HG03565 (cell line): ENCODE measurements around the gene SAMD8.
"Not testable (repeated sequence)": the region's sequence is repeated elsewhere in the genome, so short reads cannot be mapped to it uniquely, and the experiment has no call there.

ENCODE experiments used
- ATAC-seq: cut with Tn5 transposase; IDR thresholded peaks from one replicate; pipeline ENCODE4 v1.9.1; 2021; ENCODE audit warnings: mild to moderate bottlenecking, moderate library complexity; ENCODE audit not compliant: unreplicated experiment

Gene SAMD8

DNA sequence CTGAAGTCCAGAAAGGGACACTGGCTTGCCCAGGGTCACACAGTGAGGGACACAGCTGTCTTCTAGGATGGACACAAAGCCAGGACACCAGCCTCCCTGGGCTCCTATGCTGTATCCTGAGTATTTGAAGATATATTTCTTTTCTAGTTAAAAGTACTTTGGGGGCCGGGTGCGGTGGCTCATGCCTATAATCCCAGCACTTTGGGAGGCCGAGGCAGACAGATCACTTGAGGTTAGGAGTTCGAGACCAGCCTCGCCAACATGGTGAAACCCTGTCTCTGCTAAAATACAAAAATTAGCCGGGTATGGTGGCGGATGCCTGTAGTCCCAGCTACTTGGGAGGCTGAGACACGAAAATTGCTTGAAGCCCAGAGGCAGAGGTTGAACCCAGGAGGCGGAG is 4.6 kb upstream of the SAMD8 start:
- ATAC-seq = not testable (repeated sequence)

DNA sequence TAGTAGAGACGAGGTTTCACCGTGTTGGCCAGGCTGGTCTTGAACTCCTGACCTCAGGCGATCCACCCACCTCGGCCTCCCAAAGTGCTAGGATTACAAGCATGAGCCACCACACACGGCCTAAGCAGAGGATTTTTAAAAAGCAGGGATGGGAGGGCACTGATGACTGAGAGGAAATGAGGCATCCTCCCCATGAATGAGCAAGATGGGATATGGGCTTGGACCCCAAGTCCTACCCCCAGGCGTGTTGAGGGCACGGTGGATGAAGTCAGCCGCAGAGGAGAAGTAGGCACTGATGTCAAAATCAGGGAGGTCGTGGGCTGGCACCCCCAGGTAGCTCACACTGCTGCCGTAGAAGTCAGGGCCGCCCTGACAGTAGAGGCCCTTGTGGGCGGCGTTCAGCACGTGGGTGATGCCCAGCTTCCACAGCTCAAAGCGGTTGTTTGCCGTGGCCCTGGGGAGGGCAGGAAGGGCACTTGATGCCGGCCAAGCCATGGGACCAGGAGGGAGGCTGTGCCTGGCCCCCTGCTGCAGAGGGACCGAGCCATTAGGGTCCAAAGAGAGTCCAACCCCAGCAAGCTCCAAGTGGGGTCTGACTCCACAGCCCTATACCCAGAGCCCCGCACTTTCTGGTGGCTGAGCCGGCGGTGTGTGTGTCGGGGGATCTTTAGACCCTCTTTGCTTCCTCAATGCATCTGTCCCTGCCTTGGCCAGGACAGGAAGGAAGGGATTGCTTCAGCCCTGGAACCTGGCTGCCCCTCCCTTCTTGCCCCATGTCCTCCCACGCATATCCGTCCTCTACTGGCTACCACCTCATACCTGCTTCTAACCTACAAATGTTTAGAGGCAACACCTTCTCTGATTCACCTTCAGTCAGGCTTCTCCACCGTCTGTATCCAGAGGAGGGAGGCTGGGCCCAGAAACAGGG is 3.4 kb upstream of the SAMD8 start:
- ATAC-seq = no peak

DNA sequence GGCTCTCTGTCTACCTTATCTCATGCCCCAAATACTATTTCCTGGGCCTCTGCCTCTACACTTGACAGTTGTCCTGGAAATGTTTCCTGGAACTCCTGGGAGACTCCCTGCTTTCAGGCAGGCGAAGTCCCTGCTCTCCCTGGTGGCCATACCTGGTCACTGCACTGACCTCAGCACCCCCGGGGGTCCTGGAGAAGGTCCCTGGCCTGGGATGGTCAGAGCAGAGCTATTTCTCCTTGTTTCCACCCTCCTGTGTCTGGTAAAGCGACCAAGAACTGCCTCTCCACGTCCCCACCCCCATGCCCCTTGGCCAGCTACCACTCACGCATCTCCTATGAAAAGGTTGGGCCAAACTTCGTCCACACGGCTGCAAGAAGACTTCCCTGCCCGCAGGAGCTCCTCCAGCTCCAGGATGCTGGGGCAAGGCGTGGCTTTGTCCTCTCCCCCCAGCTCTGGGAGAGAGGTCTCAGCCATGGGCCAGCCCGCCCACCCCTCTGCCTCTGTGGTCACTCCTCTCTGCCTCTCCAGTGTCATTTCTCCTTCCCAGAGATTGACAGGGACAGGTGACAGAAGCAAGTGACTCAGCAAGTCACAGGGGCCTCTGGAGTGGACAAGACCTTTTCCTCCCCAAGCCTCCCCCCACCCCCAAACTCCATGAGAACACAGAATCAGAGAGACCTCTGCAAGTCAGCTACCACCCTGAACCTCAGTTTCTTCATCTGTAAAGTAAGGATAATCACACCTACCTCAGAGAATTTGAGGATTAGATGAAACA is 2.6 kb upstream of the SAMD8 start:
- no peak for ATAC-seq

DNA sequence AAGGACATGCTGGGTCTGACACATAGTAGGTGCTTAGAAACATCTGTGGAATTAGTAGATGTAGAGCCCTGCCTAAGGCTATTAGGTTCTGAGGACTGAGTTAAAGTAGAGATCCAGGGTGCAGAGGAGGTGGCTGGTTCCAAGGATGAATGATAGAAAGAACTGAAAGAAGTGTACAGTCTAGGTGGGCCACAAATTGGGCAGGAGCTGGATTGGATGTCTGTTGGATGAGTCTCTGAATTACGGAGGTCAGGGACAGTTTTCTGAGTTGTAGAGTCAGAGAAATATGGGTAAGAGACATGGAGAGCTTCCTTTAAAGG is 2.0 kb upstream of the SAMD8 start:
- no peak for ATAC-seq

DNA sequence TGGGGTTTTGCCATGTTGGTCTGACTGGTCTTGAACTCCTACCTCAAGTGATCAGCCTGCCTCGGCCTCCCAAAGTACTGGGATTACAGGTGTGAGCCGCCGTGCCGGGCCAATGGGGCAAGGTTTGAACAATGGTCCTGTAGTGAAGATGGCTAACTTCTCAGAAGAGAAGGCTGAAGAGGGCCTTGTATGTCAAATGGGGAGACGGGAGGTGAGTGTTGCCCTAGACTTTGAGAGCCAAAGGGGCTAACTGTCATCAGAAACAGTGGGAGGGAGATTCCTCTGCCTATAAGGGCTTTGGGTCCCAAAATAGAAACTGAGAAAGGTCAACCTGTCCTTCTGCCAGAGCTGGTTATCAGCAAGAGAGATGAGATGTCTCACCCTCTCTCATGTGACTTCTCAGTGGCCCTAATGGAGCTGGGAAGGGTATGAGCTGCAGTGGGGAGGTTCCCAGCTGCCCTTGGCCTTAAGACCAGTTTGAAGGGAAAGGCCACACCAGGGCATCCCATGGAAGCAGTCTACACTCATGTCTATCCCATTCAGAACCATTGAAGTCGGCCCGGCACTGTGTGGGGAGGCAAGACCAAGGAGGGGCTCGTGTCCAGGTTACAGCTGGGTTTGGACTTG is 1.3 kb upstream of the SAMD8 start:
- no peak for ATAC-seq

DNA sequence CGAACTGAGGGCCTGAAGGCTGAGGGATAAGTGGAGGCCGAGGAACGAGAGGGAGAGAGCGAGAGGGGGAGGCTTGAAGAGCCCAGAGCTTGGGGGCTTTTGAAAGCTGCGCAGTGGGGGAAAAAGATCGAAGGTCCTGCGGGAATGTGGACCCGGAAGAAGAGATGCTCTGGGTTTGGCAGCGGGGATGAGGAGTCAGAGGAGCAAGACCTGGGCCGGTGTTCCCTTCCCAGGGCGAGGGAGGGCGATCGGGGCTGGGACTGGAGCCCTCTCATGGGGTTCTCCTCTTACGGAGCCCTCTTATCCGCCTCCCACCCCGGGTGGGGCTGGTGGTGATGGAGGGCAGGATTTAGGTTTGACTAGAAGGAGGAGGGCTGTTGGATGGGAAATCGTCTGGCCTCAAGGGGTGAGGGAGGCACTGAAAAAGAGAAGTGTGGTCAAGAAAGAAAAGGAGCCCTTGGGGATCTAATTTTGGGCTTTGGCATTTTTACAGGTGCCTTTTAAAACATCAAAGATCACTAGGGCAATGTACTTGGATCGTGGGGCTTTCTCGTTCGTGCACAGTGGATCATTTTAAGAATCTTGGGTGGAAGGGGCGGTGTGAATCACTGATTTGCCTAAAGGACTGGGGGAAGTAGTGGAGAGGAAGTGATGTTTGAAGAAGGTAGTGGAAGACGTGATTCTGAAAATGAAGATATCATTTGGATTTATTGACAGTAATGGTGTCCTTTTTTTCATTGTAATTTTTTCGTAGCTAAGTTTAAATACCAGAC is 637 bp downstream of the SAMD8 start:
- peak; percentile 20 for ATAC-seq

DNA sequence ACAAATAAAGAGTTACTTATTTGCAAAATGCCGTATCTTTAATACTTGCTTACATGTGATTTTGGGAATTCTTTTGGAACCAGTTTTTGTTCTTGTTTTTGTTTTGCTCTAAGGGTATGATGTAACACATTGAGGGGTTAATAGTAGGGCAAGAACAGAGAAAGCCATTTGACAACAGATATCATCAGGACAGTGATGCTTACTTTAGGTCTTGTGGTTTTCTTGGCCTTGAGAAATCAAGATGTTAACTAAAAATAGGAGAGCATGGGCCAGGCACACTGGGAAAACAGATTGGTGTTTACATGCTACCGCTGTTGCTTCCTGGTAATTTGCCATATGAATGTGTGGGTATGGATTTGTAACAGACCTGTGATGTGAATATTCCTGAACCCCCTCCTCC is 3.7 kb downstream of the SAMD8 start:
- ATAC-seq = no peak

DNA sequence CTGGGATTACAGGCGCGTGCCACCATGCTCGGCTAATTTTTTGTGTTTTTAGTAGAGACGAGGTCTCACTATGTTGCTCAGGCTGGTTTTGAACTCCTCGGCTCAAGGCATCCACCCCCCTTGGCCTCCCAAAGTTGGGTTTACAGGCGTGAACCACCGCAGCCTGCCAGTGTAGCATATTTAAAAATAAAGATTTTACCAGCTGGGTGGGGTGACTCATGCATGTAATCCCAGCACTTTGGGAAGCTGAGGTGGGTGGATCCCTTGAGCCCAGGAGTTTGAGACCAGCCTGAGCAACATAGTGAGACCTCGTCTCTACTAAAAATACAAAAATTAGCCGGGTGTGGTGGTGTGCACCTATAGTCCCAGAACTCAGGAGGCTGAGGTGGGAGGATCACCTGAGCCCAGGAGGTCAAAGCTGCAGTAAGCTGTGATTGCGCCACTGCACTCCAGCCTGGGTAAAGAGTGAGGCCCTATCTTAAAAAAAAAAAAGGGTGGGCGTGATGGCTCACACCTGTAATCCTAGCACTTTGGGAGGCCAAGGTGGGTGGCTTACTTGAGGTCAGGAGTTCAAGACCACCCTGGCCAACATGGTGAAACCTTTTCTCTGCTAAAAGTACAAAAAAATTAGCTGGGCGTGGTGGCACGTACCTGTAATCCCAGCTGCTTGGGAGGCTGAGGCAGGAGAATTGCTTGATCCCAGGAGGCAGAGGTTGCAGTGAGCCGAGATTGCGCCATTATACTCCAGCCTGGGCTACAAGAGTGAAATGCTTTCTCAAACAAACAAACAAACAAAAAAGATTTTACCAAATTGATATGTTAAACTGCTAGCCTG is 5.7 kb downstream of the SAMD8 start:
- not testable (repeated sequence) for ATAC-seq

DNA sequence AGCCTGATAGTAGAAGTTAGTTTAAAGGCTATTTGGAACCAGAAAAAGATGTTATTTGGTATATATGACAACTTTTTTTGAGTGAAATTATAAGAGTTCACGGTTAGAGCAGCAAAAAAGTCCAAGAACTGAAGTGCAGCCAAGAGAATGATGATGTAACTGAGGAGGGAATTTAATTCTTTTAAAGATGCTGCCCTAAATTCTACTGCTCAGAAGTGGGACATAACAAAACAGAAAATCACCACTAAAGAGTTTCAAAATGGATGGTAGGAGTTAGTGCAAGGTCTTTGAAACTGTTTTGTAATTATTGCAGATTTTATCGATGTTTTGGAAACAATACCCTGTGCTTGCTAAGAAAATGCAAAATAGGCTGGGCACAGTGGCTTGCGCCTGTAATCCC is 6.5 kb downstream of the SAMD8 start:
- no peak for ATAC-seq

DNA sequence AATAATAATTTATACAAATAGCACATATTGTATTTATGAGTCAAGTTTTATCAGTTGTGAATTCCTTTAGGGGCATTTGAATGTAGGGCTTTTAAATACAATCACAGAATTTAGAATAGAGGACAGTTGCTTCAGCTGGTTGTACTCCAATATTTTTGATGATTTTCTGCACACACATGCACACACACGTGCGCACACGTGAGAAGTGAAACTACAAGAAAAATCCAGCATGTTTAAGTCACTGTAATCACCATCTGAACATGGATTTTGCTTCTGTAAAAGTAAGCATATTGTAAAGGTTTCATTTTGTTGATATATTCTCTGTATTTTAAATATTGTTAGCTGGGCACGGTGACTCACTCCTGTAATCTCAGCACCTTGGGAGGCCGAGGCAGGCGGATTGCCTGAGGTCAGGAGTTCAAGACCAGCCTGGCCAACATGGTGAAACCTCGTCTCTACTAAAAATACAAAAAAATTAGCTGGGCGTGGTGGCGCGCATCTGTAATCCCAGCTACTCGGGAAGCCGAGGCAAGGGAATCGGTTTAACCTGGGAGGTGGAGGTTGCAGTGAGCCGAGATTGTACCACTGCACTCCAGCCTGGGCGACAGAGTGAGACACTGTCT is 8.1 kb downstream of the SAMD8 start:
- not testable (repeated sequence) for ATAC-seq

DNA sequence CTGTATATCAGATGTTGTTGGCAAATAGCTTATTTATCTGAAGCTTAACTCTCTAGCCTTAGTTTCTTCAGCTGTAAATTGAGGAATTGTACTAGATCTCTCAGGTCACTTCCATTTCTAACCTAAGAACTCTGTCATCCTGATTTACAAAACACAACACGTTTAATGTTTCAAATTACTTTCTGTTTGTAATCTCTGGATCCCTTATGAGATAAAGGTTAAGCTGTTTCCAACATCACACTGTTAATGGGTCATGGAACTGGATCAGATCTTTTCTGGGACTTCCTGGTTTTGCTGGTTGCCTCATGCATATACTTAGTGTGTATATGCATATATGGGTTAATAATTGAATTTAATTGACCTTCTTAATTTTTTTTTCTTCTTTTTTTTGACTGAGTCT is 9.9 kb downstream of the SAMD8 start:
- ATAC-seq = no peak

DNA sequence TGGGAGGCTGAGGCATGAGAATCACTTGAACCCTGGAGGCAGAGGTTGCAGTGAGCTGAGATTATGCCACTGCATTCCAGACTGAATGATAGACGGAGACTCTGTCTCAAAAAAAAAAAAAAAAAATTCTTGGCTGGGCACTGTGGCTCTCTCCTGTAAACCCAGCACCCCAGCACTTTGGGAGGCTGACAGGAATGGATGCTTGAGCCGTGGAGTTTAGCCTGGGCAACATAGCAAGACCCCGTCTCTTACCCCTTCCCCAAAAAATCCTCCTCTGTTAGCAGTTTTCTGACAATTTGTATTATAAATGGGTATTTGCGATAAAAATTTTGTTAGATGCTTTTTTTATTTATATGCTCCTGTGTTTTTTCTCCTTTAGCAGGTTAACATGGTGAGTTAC is 11.0 kb downstream of the SAMD8 start:
- ATAC-seq = no peak

DNA sequence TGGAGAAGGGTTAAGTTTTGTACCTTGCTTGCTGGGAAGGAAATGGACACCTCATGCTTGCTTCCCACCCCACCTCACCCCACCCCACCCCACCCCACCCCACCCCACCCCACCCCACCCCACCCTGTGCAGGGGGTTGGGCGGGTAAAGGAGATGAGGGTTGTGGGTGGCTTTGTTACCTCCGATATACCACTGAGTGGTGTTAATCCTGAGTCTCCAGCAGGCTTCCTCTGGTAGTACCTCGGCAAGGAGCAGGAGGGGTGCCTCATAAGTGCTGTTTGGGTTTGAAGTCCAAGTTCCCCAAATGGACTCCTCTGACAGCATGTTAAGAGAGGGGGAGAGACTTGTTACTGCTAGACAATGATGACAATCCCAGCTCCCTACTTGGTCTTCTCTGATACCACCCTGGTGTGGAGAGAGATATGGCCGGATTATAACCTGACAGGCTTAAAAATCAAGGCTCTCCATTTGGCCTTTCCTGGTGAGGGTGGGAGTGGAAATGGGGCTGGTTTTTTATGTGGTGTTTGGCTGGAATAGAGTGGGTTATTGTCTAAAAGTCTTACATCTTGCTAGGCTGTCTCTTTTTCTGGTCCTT is 11.7 kb downstream of the SAMD8 start:
- no peak for ATAC-seq

DNA sequence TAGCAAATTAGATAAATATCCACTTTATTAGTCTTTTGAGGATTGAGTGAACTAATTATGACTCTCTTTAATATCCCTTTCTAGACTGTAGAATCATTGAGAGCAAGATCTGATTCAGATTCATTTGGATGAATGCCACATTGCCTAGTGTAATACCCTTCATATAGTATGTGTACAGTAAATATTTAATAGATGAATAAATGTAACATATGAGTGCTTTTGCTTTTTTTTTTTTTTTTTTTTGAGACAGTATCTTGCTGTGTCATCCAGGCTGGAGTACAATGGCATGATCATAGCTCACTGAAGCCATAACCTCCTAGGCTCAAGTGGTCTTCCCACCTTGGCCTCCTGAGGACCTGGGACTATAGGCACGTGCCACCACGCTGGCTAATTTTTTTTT is 14.8 kb downstream of the SAMD8 start:
- no peak for ATAC-seq

DNA sequence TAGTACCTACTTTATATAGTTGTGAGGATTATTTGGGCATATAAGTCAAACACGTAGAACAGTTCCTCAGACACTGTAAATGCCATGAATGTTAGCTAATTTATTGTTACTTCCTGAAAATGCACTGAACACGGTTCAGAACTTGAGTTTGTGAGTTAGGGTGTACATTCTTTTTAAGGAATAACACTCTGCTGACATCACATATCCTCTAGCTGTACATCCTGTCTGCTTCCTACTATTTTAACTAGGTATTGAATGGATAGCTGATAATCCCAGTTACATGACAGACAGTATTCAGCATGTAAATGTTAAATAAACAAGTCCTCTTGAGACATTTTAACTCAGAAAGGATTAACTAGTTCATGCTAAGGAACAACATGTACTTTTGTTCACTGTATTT is 16.0 kb downstream of the SAMD8 start:
- no peak for ATAC-seq

DNA sequence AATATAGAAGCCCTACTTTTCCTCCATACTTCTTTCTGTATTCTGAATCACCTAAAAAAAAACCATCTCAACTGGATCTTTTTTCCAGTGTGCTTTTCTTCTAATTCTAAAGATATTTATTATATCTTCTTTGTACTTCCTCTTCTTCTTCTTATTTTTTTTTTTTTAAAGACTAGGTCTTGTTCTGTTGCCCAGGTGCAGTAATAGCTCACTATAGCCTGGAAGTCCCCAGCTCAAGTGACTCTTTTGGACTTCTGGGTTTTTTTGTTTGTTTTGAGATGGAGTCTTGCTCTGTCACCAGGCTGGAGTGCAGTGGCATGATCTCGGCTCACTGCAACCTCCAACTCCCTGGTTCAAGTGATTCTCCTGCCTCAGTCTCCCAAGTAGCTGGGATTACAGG is 17.5 kb downstream of the SAMD8 start:
- not testable (repeated sequence) for ATAC-seq

DNA sequence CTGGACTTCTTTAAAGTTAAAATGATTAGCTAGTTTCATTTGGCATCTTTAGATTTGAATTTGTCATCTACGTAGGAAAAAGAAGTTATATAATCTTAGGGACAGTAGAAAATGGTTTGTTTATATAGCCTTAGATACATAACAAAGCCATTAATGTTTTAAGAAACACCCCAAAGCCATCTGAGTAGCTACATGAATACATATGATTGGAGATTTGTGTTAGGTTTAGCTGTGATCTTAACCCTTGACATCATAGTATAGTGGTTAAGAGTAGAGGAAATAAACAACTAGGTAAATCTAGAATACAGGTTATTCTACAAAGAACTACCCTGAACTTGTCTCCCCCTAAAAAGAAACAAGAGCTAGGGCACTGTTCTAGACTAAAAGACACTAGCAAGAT is 18.1 kb downstream of the SAMD8 start:
- no peak for ATAC-seq

DNA sequence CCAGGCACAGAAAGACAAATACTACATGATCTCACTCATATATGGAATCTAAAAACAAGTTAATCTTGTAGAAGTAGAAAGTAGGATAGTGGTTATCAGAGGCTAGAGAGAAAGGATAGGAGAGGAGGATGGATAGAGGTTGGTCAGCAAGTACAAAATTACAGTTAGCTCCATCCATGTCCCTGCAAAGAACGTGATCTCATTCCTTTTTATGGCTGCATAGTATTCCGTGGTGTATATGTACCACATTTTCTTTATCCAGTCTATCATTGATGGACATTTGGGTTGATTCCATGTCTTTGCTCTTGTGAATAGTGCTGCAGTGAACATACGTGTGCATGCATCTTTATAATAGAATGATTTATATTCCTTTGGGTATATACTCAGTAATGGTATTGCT is 22.2 kb downstream of the SAMD8 start:
- ATAC-seq = not testable (repeated sequence)

DNA sequence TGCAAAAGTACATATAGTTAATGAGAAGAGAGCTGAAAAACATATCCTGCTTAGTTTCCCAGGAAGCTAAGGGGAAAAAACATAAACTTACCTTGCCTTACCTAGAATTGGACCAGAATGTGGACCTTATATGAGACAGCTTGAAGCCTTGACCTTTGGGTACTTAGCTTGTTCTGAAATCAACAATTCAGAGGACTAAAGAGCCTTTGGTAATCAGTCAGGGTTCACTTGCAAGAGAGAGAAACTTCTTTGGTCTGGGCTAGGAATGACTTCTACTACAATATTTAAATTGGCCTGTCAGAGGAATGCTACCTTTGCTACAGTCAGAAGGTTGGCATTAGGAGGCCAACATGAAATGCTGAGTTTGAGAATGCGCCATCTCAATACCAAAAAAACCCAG is 24.9 kb downstream of the SAMD8 start:
- ATAC-seq = no peak
